ENCODE results near the gene MMP24OS.

MMP24OS gene

GRCh38 chr20:35295674-35296073 lies 17.8 kb upstream of the MMP24OS start:
- TF ChIP-seq CTCF (IDR thresholded peaks at IDR 0.05; ENCODE audit: control insufficient read depth, insufficient read depth, low read depth, low read length, missing control alignments), result no peak
- DNase-seq (ENCODE audit: low read depth), result no peak
- H3K4me3 ChIP-seq (ENCODE audit: control insufficient read depth, low read depth, low read length), result no peak overlapping the region

- DNase-seq (ENCODE audit: low read depth), result no peak
- no peak for TF ChIP-seq CTCF (IDR thresholded peaks at IDR 0.05; ENCODE audit: control insufficient read depth, insufficient read depth, low read depth, low read length, missing control alignments)
- no peak overlapping the region for H3K4me3 ChIP-seq (ENCODE audit: control insufficient read depth, low read depth, low read length)
Observed at GRCh38 chr20:35295058-35295457, 17.1 kb upstream of the MMP24OS start.

GRCh38 chr20:35294293-35294685 lies 16.4 kb upstream of the MMP24OS start:
- H3K4me3 ChIP-seq (ENCODE audit: control insufficient read depth, low read depth, low read length), result no peak overlapping the region
- TF ChIP-seq CTCF (IDR thresholded peaks at IDR 0.05; ENCODE audit: control insufficient read depth, insufficient read depth, low read depth, low read length, missing control alignments), result no peak
- DNase-seq (ENCODE audit: low read depth), result no peak

- no peak for TF ChIP-seq CTCF (IDR thresholded peaks at IDR 0.05; ENCODE audit: control insufficient read depth, insufficient read depth, low read depth, low read length, missing control alignments)
- DNase-seq (ENCODE audit: low read depth), result no peak
- no peak overlapping the region for H3K4me3 ChIP-seq (ENCODE audit: control insufficient read depth, low read depth, low read length)
Observed at GRCh38 chr20:35293303-35294292, 15.7 kb upstream of the MMP24OS start.

- no peak for DNase-seq (ENCODE audit: low read depth)
- TF ChIP-seq CTCF (IDR thresholded peaks at IDR 0.05; ENCODE audit: control insufficient read depth, insufficient read depth, low read depth, low read length, missing control alignments), result no peak
- H3K4me3 ChIP-seq (ENCODE audit: control insufficient read depth, low read depth, low read length), result no peak overlapping the region
Observed at GRCh38 chr20:35292504-35293285, 14.8 kb upstream of the MMP24OS start.

GRCh38 chr20:35291654-35292503 lies 14.0 kb upstream of the MMP24OS start, which contains the start of gene FAM83C:
Gene FAM83C (minus strand): TSS chr20:35292425. CDS start chr20:35292304, 121 bp downstream.
- TF ChIP-seq CTCF (IDR thresholded peaks at IDR 0.05; ENCODE audit: control insufficient read depth, insufficient read depth, low read depth, low read length, missing control alignments), result no peak
- H3K4me3 ChIP-seq (ENCODE audit: control insufficient read depth, low read depth, low read length), result no peak within 1 kb of the TSS
- no peak for DNase-seq (ENCODE audit: low read depth)

Data from AG09309 (cell line).